Measurements from ENCODE around the gene OAS3. TPM values are rescaled to one million over a fixed set of nuclear protein-coding genes. Genes with fewer than 3 reads are reported as not detected.

The OAS3 gene
- polyA plus RNA-seq, 1 of the 3 experiments (the other 2 are of a cell fraction) = 3.0 TPM

DNA sequence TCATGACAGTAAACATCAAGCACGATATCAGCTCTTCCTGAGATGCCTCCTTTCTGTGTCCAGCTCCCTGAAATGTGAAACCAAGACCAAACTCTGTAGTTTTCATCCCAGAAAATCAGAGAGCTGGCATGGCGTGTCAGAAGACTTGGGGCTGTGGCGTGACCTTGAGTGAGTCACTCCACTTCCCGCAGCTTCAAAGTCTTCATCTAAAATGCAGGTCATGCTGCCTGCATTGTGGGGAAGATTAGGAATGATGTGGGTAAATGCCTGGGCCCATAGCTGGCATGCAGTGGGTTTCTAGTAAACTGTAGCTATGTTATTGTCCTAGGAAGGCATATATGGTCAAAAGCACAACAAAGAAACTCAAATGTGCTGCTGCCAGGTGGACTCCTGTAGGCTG lies 68.9 kb downstream of the OAS3 start:
- Histone ChIP-seq H4K20me1 (ENCODE audit: insufficient read depth) (no peaks in the 10 kb centered on the region), H3K9ac (no peak overlapping the region), H3K9me3 (no peaks in the 10 kb centered on the region), H3K9me2 (no peaks in the 10 kb centered on the region), H3K36me3 (replicated peaks in 1 of 2; ENCODE audit: control insufficient read depth in 1 of 2, insufficient read depth in 2 of 2, low read length in 1 of 2) (no peaks in the 10 kb centered on the region), H3K4me3 (ENCODE audit: low read depth in 2 of 2, low read length in 1 of 2) (no peak overlapping the region), H2AFZ (ENCODE audit: low read depth) (no peak overlapping the region), H3K4me1 (ENCODE audit: control insufficient read depth in 1 of 2, insufficient read depth in 2 of 2, low read depth in 1 of 2, low read length in 1 of 2) (peaks cover 0 to 2% of the 10 kb centered on the region in 2 experiments; a peak in 1 of 4 replicates), H3K79me2 (ENCODE audit: insufficient read depth) (no peaks in the 10 kb centered on the region), H3K4me2 (no peak overlapping the region), H3K27me3 (ENCODE audit: insufficient read depth) (no peaks in the 10 kb centered on the region), H3F3A (replicated peaks; ENCODE audit: insufficient read depth) (no peaks in the 10 kb centered on the region), H3K27ac (ENCODE audit: low read depth in 2 of 2, low read length in 1 of 2) (no peak overlapping the region)
- no peak for TF ChIP-seq RFX5 (IDR thresholded peaks at IDR 0.05; ENCODE audit: low read length)
- TF ChIP-seq, protein P1, sequence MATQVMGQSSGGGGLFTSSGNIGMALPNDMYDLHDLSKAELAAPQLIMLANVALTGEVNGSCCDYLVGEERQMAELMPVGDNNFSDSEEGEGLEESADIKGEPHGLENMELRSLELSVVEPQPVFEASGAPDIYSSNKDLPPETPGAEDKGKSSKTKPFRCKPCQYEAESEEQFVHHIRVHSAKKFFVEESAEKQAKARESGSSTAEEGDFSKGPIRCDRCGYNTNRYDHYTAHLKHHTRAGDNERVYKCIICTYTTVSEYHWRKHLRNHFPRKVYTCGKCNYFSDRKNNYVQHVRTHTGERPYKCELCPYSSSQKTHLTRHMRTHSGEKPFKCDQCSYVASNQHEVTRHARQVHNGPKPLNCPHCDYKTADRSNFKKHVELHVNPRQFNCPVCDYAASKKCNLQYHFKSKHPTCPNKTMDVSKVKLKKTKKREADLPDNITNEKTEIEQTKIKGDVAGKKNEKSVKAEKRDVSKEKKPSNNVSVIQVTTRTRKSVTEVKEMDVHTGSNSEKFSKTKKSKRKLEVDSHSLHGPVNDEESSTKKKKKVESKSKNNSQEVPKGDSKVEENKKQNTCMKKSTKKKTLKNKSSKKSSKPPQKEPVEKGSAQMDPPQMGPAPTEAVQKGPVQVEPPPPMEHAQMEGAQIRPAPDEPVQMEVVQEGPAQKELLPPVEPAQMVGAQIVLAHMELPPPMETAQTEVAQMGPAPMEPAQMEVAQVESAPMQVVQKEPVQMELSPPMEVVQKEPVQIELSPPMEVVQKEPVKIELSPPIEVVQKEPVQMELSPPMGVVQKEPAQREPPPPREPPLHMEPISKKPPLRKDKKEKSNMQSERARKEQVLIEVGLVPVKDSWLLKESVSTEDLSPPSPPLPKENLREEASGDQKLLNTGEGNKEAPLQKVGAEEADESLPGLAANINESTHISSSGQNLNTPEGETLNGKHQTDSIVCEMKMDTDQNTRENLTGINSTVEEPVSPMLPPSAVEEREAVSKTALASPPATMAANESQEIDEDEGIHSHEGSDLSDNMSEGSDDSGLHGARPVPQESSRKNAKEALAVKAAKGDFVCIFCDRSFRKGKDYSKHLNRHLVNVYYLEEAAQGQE (IDR thresholded peaks at IDR 0.05; ENCODE audit: low read depth, low read length) = no peak
- ChIA-PET POLR2A (no interaction called here), CTCF (interaction anchor here (0.8 to 2.3 kb wide), 7 partner anchors 9 to 167 kb away, joined by 3 to 14 read pairs (median 4); no protein-coding TSS in a partner anchor)
- no peak for DNase-seq
- WGBS (ENCODE audit: low lambda C conversion rate) = 43% methylated on average over 4 of the region's 4 CpGs

DNA sequence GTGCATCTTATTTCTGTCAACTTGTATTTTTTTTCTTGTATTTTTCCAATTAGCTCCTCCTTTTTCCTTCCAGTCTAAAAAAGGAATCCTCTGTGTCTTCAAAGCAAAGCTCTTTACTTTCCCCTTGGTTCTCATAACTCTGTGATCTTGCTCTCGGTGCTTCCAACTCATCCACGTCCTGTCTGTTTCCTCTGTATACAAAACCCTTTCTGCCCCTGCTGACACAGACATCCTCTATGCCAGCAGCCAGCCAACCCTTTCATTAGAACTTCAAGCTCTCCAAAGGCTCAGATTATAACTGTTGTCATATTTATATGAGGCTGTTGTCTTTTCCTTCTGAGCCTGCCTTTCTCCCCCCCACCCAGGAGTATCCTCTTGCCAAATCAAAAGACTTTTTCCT lies 72.4 kb downstream of the OAS3 start:
- H3K4me3 ChIP-seq (ENCODE audit: low read depth in 2 of 2, low read length in 1 of 2) = no peak overlapping the region
- no peaks in the 10 kb centered on the region for H3K79me2 ChIP-seq (ENCODE audit: insufficient read depth)
- no peaks in the 10 kb centered on the region for H3K9me3 ChIP-seq
- ChIA-PET POLR2A (no interaction called here), CTCF (interaction anchor here (0.8 to 2.1 kb wide), 4 partner anchors 18 to 20 kb away, joined by 3 to 7 read pairs (median 3); no protein-coding TSS in a partner anchor)
- no peaks in the 10 kb centered on the region for H3K9me2 ChIP-seq
- no peaks in the 10 kb centered on the region for H3K36me3 ChIP-seq (replicated peaks in 1 of 2; ENCODE audit: control insufficient read depth in 1 of 2, insufficient read depth in 2 of 2, low read length in 1 of 2)
- no peak for TF ChIP-seq RFX5 (IDR thresholded peaks at IDR 0.05; ENCODE audit: low read length)
- no peak overlapping the region for H3K9ac ChIP-seq
- no peak overlapping the region for H3K4me2 ChIP-seq
- no peaks in the 10 kb centered on the region for H3F3A ChIP-seq (replicated peaks; ENCODE audit: insufficient read depth)
- 10% methylated on average over 2 of the region's 2 CpGs for WGBS (ENCODE audit: low lambda C conversion rate)
- H3K27ac ChIP-seq (ENCODE audit: low read depth in 2 of 2, low read length in 1 of 2) = no peak overlapping the region
- H3K4me1 ChIP-seq (ENCODE audit: control insufficient read depth in 1 of 2, insufficient read depth in 2 of 2, low read depth in 1 of 2, low read length in 1 of 2) = no peaks in the 10 kb centered on the region; a peak in 1 of 4 replicates
- DNase-seq = no peak
- H3K27me3 ChIP-seq (ENCODE audit: insufficient read depth) = no peaks in the 10 kb centered on the region
- H2AFZ ChIP-seq (ENCODE audit: low read depth) = no peak overlapping the region
- no peaks in the 10 kb centered on the region for H4K20me1 ChIP-seq (ENCODE audit: insufficient read depth)

GRCh38 chr12:113014565-113014964 lies 76.3 kb downstream of the OAS3 start:
- no peak overlapping the region for H3K9ac ChIP-seq
- POLR2A ChIA-PET = no interaction called here
- CTCF ChIA-PET = no interaction called here
- H3K79me2 ChIP-seq (ENCODE audit: insufficient read depth) = no peaks in the 10 kb centered on the region
- no peak overlapping the region for H3K4me3 ChIP-seq (ENCODE audit: low read depth in 2 of 2, low read length in 1 of 2)
- no peak overlapping the region for H3K4me2 ChIP-seq
- H3K9me2 ChIP-seq = no peaks in the 10 kb centered on the region
- H3F3A ChIP-seq (replicated peaks; ENCODE audit: insufficient read depth) = no peaks in the 10 kb centered on the region
- no peaks in the 10 kb centered on the region for H3K36me3 ChIP-seq (replicated peaks in 1 of 2; ENCODE audit: control insufficient read depth in 1 of 2, insufficient read depth in 2 of 2, low read length in 1 of 2)
- DNase-seq = no peak
- WGBS (ENCODE audit: low lambda C conversion rate) = 30% methylated on average over 9 of the region's 9 CpGs
- no peak overlapping the region for H3K27ac ChIP-seq (ENCODE audit: low read depth in 2 of 2, low read length in 1 of 2)
- H3K9me3 ChIP-seq = no peaks in the 10 kb centered on the region
- H3K4me1 ChIP-seq (ENCODE audit: control insufficient read depth in 1 of 2, insufficient read depth in 2 of 2, low read depth in 1 of 2, low read length in 1 of 2) = no peaks in the 10 kb centered on the region; a peak in 1 of 4 replicates
- H4K20me1 ChIP-seq (ENCODE audit: insufficient read depth) = no peaks in the 10 kb centered on the region
- TF ChIP-seq RFX5 (IDR thresholded peaks at IDR 0.05; ENCODE audit: low read length) (no peak), IRF3 (IDR thresholded peaks at IDR 0.05; ENCODE audit: low read depth, low read length) (no peak), POLR2AphosphoS5 (IDR thresholded peaks at IDR 0.05; ENCODE audit: low read depth, low read length) (no peak), RAD21 (IDR thresholded peaks at IDR 0.05; ENCODE audit: low read length) (no peak), SIN3A (IDR thresholded peaks at IDR 0.05; ENCODE audit: borderline replicate concordance, low read depth, low read length) (no peak), JUND (IDR thresholded peaks at IDR 0.05) (no peak), FOXM1 (IDR thresholded peaks at IDR 0.05; ENCODE audit: low read depth) (no peak), TCF12 (IDR thresholded peaks at IDR 0.05) (no peak), ZBTB33 (IDR thresholded peaks at IDR 0.05; ENCODE audit: borderline replicate concordance, low read depth) (no peak), ELF1 (IDR thresholded peaks at IDR 0.05) (no peak), MXI1 (IDR thresholded peaks at IDR 0.05; ENCODE audit: low read depth, low read length) (no peak)
- no peak overlapping the region for H2AFZ ChIP-seq (ENCODE audit: low read depth)
- H3K27me3 ChIP-seq (ENCODE audit: insufficient read depth) = no peaks in the 10 kb centered on the region
